ENCODE results near the gene ATP9B. TPM values are rescaled to one million over a fixed set of nuclear protein-coding genes. Genes with fewer than 3 reads are reported as not detected.

The ATP9B gene
- total RNA-seq, 1 donor, result 29.3 TPM

DNA sequence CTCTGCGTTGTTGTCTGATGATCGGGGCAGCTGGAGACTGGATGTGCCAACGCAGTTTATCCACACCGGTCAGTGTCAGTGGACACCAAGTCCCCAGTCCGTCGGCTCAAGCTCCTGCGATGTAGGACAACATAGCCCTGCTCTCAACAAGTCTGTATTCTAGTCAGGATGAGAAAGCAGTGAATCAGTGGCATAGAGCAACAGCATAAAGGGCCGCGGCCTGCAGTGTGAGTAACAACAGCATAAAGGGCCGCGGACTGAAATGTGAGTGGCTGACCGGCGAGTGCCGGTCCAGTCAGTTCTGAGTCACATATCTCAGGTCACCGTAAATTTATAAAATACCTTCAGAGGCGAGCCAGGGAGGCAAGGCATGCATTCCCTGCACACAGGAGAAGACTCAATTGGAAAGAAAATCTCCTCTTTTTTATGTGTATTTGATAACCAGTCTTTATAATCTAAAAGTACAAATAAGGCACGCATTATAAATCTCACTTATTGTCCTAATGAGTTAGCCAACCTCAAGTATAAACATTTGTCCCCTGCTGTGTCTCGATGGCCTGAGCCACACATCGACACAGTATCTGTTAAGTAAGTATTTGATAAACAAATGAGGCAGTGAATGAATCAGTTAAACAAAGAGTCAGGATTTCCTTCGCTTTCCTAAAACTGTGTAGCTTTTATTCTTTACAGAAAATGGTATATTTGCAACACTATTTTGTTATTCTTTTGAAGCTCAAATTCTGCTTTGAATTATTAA, 292.8 kb downstream of the ATP9B start:
- Histone ChIP-seq H3K27me3 (ENCODE audit: insufficient read depth, low read length) (no peaks in the 10 kb centered on the region), H2AFZ (ENCODE audit: low read length) (peak overlapping the region; percentile 61), H3K36me3 (ENCODE audit: insufficient read depth, low read length) (no peaks in the 10 kb centered on the region), H4K20me1 (ENCODE audit: insufficient read depth, low read length) (no peaks in the 10 kb centered on the region), H3K9me3 (ENCODE audit: low read depth, low read length) (no peaks in the 10 kb centered on the region), H3K79me2 (ENCODE audit: insufficient read depth, low read length) (no peaks in the 10 kb centered on the region), H3K4me3 (ENCODE audit: insufficient read depth, low read length) (no peak overlapping the region), H3K4me2 (ENCODE audit: insufficient read depth, low read length) (peak overlapping the region; percentile 28), H3K4me1 (ENCODE audit: insufficient read depth, low read length) (peaks cover 23% of the 10 kb centered on the region), H3K27ac (ENCODE audit: low read depth, low read length) (peak overlapping the region; percentile 56)
- TF ChIP-seq, protein P1, sequence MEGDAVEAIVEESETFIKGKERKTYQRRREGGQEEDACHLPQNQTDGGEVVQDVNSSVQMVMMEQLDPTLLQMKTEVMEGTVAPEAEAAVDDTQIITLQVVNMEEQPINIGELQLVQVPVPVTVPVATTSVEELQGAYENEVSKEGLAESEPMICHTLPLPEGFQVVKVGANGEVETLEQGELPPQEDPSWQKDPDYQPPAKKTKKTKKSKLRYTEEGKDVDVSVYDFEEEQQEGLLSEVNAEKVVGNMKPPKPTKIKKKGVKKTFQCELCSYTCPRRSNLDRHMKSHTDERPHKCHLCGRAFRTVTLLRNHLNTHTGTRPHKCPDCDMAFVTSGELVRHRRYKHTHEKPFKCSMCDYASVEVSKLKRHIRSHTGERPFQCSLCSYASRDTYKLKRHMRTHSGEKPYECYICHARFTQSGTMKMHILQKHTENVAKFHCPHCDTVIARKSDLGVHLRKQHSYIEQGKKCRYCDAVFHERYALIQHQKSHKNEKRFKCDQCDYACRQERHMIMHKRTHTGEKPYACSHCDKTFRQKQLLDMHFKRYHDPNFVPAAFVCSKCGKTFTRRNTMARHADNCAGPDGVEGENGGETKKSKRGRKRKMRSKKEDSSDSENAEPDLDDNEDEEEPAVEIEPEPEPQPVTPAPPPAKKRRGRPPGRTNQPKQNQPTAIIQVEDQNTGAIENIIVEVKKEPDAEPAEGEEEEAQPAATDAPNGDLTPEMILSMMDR (IDR thresholded peaks at IDR 0.05; ENCODE audit: extremely low read depth, low read depth, low read length), result no peak
- DNase-seq (ENCODE audit: insufficient read length, low spot score, missing footprints), result peak; percentile 98

DNA sequence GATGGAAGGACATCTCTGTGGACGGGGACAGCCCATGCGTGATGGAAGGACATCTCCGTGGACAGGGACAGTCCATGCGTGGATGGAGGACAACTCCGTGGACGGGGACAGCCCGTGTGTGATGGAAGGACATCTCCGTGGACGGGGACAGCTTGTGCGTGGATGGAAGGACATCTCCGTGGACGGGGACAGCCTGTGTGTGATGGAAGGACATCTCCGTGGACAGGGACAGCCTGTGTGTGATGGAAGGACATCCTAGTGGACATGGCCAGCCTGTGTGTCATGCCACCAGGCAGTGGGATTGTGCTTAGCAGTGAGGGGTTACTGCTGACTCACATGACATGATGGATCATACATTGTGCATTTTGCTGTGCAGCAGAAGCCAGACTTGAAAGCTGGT, 296.5 kb downstream of the ATP9B start:
- Histone ChIP-seq H4K20me1 (ENCODE audit: insufficient read depth, low read length) (no peaks in the 10 kb centered on the region), H3K4me3 (ENCODE audit: insufficient read depth, low read length) (no peak overlapping the region), H3K27me3 (ENCODE audit: insufficient read depth, low read length) (no peaks in the 10 kb centered on the region), H3K4me1 (ENCODE audit: insufficient read depth, low read length) (peaks cover 23% of the 10 kb centered on the region), H3K36me3 (ENCODE audit: insufficient read depth, low read length) (no peaks in the 10 kb centered on the region), H3K79me2 (ENCODE audit: insufficient read depth, low read length) (no peaks in the 10 kb centered on the region), H3K9me3 (ENCODE audit: low read depth, low read length) (no peaks in the 10 kb centered on the region), H3K27ac (ENCODE audit: low read depth, low read length) (no peak overlapping the region), H2AFZ (ENCODE audit: low read length) (no peak overlapping the region), H3K4me2 (ENCODE audit: insufficient read depth, low read length) (no peak overlapping the region)
- TF ChIP-seq, protein P1 (IDR thresholded peaks at IDR 0.05; ENCODE audit: extremely low read depth, low read depth, low read length), result no peak
- no peak for DNase-seq (ENCODE audit: insufficient read length, low spot score, missing footprints)

DNA sequence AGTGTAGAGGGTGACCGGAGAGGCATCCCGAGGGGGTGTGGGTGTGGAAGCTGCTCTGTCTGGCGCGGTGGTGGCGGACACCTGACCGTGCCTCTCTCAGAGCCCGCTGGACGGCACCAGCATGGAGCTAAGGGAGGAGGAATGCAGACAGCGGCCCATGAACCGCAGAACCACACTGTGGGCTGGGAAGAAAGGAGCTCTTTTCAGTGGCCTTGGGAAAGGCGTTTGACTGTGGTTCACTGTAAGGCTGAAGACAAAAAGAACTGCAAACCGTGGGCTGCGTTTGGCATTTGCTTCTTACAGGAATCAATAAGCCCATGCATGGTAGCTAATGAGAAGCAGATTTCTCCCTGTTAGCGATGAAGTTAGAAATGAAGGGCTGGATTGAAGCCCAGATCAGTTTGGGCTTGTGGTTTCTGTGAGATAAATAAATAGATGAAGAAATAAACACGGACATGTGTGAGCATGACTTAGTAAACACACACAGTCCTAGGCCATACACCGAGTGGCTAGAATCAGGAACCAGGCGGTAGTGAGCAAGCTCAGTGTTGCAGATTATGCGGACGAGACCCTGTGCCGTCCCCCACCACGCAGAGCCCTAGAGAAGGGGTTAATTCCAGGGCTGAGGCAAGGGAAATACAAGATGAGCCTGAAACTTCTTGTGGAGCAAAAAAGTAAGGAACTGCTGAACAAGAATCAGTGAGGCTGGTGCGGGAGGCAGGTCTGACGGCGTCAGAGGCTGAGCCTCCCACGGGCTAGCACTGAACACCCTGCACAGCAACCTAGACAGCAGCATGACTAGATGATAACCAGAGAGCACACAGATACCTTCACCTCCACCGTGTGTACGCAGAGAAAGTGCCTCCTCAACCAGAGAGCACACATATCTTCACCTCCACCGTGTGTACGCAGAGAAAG, 297.2 kb downstream of the ATP9B start:
- H2AFZ ChIP-seq (ENCODE audit: low read length), result no peak overlapping the region
- H3K9me3 ChIP-seq (ENCODE audit: low read depth, low read length), result no peaks in the 10 kb centered on the region
- peaks cover 22% of the 10 kb centered on the region for H3K4me1 ChIP-seq (ENCODE audit: insufficient read depth, low read length)
- H3K4me3 ChIP-seq (ENCODE audit: insufficient read depth, low read length), result no peak overlapping the region
- H3K36me3 ChIP-seq (ENCODE audit: insufficient read depth, low read length), result no peaks in the 10 kb centered on the region
- H3K79me2 ChIP-seq (ENCODE audit: insufficient read depth, low read length), result no peaks in the 10 kb centered on the region
- no peak for DNase-seq (ENCODE audit: insufficient read length, low spot score, missing footprints)
- TF ChIP-seq, protein P1 (IDR thresholded peaks at IDR 0.05; ENCODE audit: extremely low read depth, low read depth, low read length), result no peak
- H3K27ac ChIP-seq (ENCODE audit: low read depth, low read length), result no peak overlapping the region
- H3K4me2 ChIP-seq (ENCODE audit: insufficient read depth, low read length), result no peak overlapping the region
- no peaks in the 10 kb centered on the region for H3K27me3 ChIP-seq (ENCODE audit: insufficient read depth, low read length)
- H4K20me1 ChIP-seq (ENCODE audit: insufficient read depth, low read length), result no peaks in the 10 kb centered on the region

DNA sequence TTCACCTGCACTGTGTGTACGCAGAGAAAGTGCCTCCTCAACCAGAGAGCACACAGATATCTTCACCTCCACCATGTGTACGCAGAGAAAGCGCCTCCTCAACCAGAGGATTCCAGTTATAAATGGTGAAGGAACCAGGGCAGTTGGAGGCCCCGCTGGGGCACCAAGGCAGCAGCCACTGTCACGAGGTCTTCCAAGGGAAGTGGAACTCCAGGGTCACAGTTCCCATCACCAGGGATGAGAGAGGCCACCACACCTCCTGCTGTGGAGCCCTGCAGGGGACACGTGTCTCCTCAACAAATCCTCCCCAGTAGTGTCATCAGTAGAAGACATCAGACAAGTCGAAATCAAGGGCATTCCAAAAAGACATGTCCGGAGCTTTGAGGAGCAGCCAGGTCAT, 298.3 kb downstream of the ATP9B start:
- H2AFZ ChIP-seq (ENCODE audit: low read length), result no peak overlapping the region
- H3K9me3 ChIP-seq (ENCODE audit: low read depth, low read length), result no peaks in the 10 kb centered on the region
- H3K4me1 ChIP-seq (ENCODE audit: insufficient read depth, low read length), result peaks cover 12% of the 10 kb centered on the region
- H3K79me2 ChIP-seq (ENCODE audit: insufficient read depth, low read length), result no peaks in the 10 kb centered on the region
- TF ChIP-seq, protein P1 (IDR thresholded peaks at IDR 0.05; ENCODE audit: extremely low read depth, low read depth, low read length), result no peak
- no peaks in the 10 kb centered on the region for H3K27me3 ChIP-seq (ENCODE audit: insufficient read depth, low read length)
- H3K4me2 ChIP-seq (ENCODE audit: insufficient read depth, low read length), result no peak overlapping the region
- H4K20me1 ChIP-seq (ENCODE audit: insufficient read depth, low read length), result no peaks in the 10 kb centered on the region
- no peak overlapping the region for H3K27ac ChIP-seq (ENCODE audit: low read depth, low read length)
- no peak overlapping the region for H3K4me3 ChIP-seq (ENCODE audit: insufficient read depth, low read length)
- DNase-seq (ENCODE audit: insufficient read length, low spot score, missing footprints), result no peak
- H3K36me3 ChIP-seq (ENCODE audit: insufficient read depth, low read length), result no peaks in the 10 kb centered on the region

Measured in osteoblast (primary cell).